Measurements from ENCODE around the gene CD151.

GRCh38 chr11:803770-804598, 28.8 kb upstream of the CD151 start:
- TF ChIP-seq CTCF (IDR thresholded peaks at IDR 0.05) (no peak), POLR2AphosphoS5 (IDR thresholded peaks at IDR 0.05) (no peak), POLR2A (IDR thresholded peaks at IDR 0.05) (no peak), EP300 (IDR thresholded peaks at IDR 0.05) (no peak)
